OCI-LY3 (cell line): ENCODE results near the gene CHD2.

Source experiments
- H2AFZ ChIP-seq: fragments of 200-600, 300-600 bp; shearing (Covaris generic); 2 replicates; pipeline ENCODE4 v1.6.0; 2014; ENCODE audit warnings: antibody characterized with exemption, low read depth, low read length
- H3K27ac ChIP-seq: fragments of 200-600, 300-600 bp; sonication (generic); 2 replicates; pipeline ENCODE4 v1.5.1; 2014; ENCODE audit warnings: mild to moderate bottlenecking, low read length, moderate library complexity, mixed read lengths
- H3K27me3 ChIP-seq: fragments of 200-600, 300-600 bp; sonication (generic); 2 replicates; pipeline ENCODE4 v1.6.1; 2014; ENCODE audit warnings: low read depth, low read length, mixed read lengths
- H3K36me3 ChIP-seq: fragments of 200-600, 300-600 bp; sonication (generic); replicated peaks from 2 replicates; pipeline ENCODE3; 2014; ENCODE audit warnings: low read depth, low read length, mixed read lengths
- H3K4me1 ChIP-seq: fragments of 300-600, 200-600 bp; sonication (generic); 2 replicates; pipeline ENCODE4 v1.6.1; 2014; ENCODE audit warnings: low read length, mixed read lengths
- H3K4me2 ChIP-seq: fragments of 200-600, 300-600 bp; sonication (generic); 2 replicates; pipeline ENCODE4 v1.6.1; 2014; ENCODE audit warnings: low read length, mixed read lengths
- H3K4me3 ChIP-seq: fragments of 300-600, 200-600 bp; sonication (generic); 2 replicates; pipeline ENCODE4 v1.5.1; 2014; ENCODE audit warnings: antibody characterized with exemption, mild to moderate bottlenecking, low read length, moderate library complexity
- H3K79me2 ChIP-seq: fragments of 300-600, 200-600 bp; shearing (Covaris generic); 2 replicates; pipeline ENCODE4 v1.6.1; 2014; ENCODE audit warnings: mild to moderate bottlenecking, low read length, mixed read lengths
- H3K9ac ChIP-seq: fragments of 300-600, 200-600 bp; shearing (Covaris generic); 2 replicates; pipeline ENCODE4 v1.6.0; 2014; ENCODE audit warnings: mild to moderate bottlenecking, low read length, moderate library complexity
- H3K9me3 ChIP-seq: fragments of 200-600, 300-600 bp; shearing (Covaris generic); 2 replicates; pipeline ENCODE4 v1.6.1; 2014; ENCODE audit warnings: low read length, mixed read lengths; ENCODE audit not compliant: insufficient read depth
- H4K20me1 ChIP-seq: fragments of 200-600, 300-600 bp; sonication (generic); 2 replicates; pipeline ENCODE4 v1.6.1; 2016; ENCODE audit warnings: low read length, mixed read lengths; ENCODE audit not compliant: insufficient read depth
- EZH2phosphoT487 ChIP-seq: fragments of 200-600 bp; shearing (Covaris generic); IDR thresholded peaks from 2 replicates; pipeline ENCODE4 v1.6.1; 2018; ENCODE audit warnings: antibody characterized with exemption, mixed run types, low read depth
- TF ChIP-seq, protein P1 (sequence below): fragments of 200-600, 300-600 bp; sonication (generic); IDR thresholded peaks from 2 replicates; pipeline ENCODE4 v1.5.1; 2014; ENCODE audit warnings: antibody characterized with exemption, low read length, low read depth

Gene CHD2

GRCh38 chr15:92936693-92937092 is 36.6 kb downstream of the CHD2 start:
- Histone ChIP-seq H3K36me3 (peaks cover 83% of the 10 kb centered on the region), H3K4me1 (no peaks in the 10 kb centered on the region), H4K20me1 (peaks cover 18% of the 10 kb centered on the region; the same call in 1 of the 2 replicates), H3K79me2 (peaks cover 50% of the 10 kb centered on the region), H3K4me2 (no peak overlapping the region), H3K9ac (no peak overlapping the region), H3K4me3 (no peak overlapping the region), H3K27me3 (no peaks in the 10 kb centered on the region), H2AFZ (no peak overlapping the region), H3K27ac (no peak overlapping the region), H3K9me3 (no peaks in the 10 kb centered on the region)
- no peak for TF ChIP-seq EZH2phosphoT487
- TF ChIP-seq, protein P1, sequence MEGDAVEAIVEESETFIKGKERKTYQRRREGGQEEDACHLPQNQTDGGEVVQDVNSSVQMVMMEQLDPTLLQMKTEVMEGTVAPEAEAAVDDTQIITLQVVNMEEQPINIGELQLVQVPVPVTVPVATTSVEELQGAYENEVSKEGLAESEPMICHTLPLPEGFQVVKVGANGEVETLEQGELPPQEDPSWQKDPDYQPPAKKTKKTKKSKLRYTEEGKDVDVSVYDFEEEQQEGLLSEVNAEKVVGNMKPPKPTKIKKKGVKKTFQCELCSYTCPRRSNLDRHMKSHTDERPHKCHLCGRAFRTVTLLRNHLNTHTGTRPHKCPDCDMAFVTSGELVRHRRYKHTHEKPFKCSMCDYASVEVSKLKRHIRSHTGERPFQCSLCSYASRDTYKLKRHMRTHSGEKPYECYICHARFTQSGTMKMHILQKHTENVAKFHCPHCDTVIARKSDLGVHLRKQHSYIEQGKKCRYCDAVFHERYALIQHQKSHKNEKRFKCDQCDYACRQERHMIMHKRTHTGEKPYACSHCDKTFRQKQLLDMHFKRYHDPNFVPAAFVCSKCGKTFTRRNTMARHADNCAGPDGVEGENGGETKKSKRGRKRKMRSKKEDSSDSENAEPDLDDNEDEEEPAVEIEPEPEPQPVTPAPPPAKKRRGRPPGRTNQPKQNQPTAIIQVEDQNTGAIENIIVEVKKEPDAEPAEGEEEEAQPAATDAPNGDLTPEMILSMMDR = no peak

DNA sequence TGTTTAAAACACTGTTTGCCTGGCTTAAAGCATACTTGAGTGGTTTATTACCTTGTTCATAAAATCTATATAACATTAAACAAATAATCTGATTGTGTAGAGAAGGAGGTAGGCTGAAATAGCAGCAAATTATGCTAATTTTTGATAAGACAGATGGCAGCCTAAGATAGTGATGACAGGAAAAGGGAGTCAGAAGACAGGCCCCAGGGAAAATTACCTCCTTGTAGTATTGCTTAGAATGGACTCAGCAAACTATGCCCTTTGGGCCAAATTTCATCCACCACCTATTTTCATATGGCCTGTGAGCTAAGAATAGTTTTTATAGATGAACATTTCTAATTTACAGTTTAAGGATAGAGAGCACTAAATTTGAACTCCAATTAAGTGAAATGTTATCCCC is 37.8 kb downstream of the CHD2 start:
- H4K20me1 ChIP-seq = peaks cover 18% of the 10 kb centered on the region; the same call in 1 of the 2 replicates
- peaks cover 54% of the 10 kb centered on the region for H3K79me2 ChIP-seq
- H3K36me3 ChIP-seq = peaks cover 92% of the 10 kb centered on the region
- H3K27ac ChIP-seq = no peak overlapping the region
- H3K4me3 ChIP-seq = no peak overlapping the region
- no peaks in the 10 kb centered on the region for H3K27me3 ChIP-seq
- no peaks in the 10 kb centered on the region for H3K9me3 ChIP-seq
- no peak overlapping the region for H3K9ac ChIP-seq
- TF ChIP-seq EZH2phosphoT487 = no peak
- TF ChIP-seq, protein P1 = no peak
- no peak overlapping the region for H2AFZ ChIP-seq
- H3K4me2 ChIP-seq = no peak overlapping the region
- no peaks in the 10 kb centered on the region for H3K4me1 ChIP-seq

DNA sequence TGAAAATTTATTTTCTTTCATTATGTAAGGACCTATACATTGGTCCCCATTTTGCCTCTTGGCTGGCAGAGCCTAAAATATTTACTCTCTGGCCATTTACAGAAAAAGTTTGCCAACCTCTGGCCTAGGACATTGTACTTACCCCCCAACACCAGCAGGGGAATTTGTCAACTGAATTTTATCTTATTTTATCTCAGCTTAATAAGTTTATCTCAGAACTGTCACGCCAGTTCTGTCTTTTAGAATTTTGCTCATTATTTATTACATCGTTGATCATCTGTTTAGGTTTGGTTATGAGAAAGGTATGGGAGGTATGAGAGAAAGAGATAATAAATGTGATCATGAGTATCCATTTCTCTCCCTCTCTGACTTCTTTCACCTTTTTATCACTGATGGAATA is 38.3 kb downstream of the CHD2 start:
- H4K20me1 ChIP-seq = peaks cover 18% of the 10 kb centered on the region; the same call in 1 of the 2 replicates
- peaks cover 53% of the 10 kb centered on the region for H3K79me2 ChIP-seq
- no peak overlapping the region for H2AFZ ChIP-seq
- H3K9ac ChIP-seq = no peak overlapping the region
- H3K36me3 ChIP-seq = peaks cover 92% of the 10 kb centered on the region
- no peaks in the 10 kb centered on the region for H3K9me3 ChIP-seq
- no peak overlapping the region for H3K4me2 ChIP-seq
- H3K27ac ChIP-seq = no peak overlapping the region
- no peaks in the 10 kb centered on the region for H3K27me3 ChIP-seq
- TF ChIP-seq EZH2phosphoT487 = no peak
- TF ChIP-seq, protein P1 = no peak; the same call in 1 of the 2 replicates
- H3K4me1 ChIP-seq = no peaks in the 10 kb centered on the region
- H3K4me3 ChIP-seq = no peak overlapping the region

GRCh38 chr15:92941668-92942067 is 41.5 kb downstream of the CHD2 start:
- no peak overlapping the region for H3K4me3 ChIP-seq
- no peak for TF ChIP-seq EZH2phosphoT487
- TF ChIP-seq, protein P1 = no peak
- no peak overlapping the region for H3K27ac ChIP-seq
- 0 out of 2 replicates have a peak, but pooled peaks cover under 1% of the 10 kb centered on the region for H3K9me3 ChIP-seq
- H4K20me1 ChIP-seq = peaks cover 6% of the 10 kb centered on the region; the same call in 1 of the 2 replicates
- no peak overlapping the region for H3K9ac ChIP-seq
- H3K36me3 ChIP-seq = peaks cover 91% of the 10 kb centered on the region
- no peaks in the 10 kb centered on the region for H3K4me1 ChIP-seq
- no peak overlapping the region for H3K4me2 ChIP-seq
- H2AFZ ChIP-seq = no peak overlapping the region
- no peaks in the 10 kb centered on the region for H3K27me3 ChIP-seq
- peaks cover 27% of the 10 kb centered on the region for H3K79me2 ChIP-seq
